MV-4-11 (cell line): ENCODE data around the gene GORASP1.

Experiments
- DNase-seq: peaks from one replicate; lab custom pipeline; 2025; lab: John Stamatoyannopoulos, UW

GORASP1 gene

GRCh38 chr3:39107388-39108199 lies at the start of gene GORASP1, which contains the start of gene TTC21A:
Gene GORASP1, minus strand, starts transcription at chr3:39107627. Its CDS starts 86 bp downstream, at chr3:39107541.
Gene TTC21A, plus strand, starts transcription at chr3:39107680. Its CDS starts 158 bp downstream, at chr3:39107838.
- DNase-seq: peak; percentile 70

GRCh38 chr3:39156421-39156820 lies 49.0 kb upstream of the GORASP1 start:
- DNase-seq: no peak

DNA sequence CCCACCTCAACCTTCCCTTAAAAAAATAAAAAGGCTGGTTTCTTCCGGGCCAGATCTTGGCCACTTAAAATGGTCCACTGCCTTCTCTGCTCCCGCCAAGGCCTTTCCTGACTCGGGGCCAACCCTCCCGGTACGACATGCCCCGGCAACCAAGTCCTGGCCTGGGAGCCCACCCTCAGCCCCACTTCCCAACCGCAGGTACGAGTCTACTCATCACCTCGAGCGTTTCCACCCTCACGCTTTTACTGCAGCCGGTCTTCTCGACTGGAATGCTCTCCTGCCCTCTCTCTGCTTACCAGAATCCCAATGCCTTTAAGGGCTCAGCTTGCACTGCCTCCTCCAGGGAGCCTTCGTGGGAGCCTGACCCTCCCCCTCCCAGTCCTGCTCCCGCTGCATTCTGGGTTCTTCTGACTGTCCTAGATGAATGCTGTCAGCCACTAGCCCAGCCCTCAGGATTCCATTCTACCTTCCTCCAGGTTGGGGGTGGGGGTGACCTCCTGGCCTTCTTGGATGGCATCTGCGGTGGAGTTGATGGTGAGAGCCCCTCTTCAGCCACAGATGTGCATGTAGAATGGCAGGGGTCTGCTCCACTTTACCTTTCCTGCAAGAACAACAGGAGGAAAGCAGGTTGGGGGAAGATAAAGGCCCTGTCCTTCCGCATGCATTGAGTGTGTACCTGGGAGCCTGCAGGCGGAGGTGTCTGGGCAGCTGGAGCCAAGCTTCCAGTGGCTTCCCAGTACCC lies 47.0 kb upstream of the GORASP1 start:
- DNase-seq: no peak

- no peak for DNase-seq
Measured at GRCh38 chr3:39153977-39154279, 46.5 kb upstream of the GORASP1 start.

DNA sequence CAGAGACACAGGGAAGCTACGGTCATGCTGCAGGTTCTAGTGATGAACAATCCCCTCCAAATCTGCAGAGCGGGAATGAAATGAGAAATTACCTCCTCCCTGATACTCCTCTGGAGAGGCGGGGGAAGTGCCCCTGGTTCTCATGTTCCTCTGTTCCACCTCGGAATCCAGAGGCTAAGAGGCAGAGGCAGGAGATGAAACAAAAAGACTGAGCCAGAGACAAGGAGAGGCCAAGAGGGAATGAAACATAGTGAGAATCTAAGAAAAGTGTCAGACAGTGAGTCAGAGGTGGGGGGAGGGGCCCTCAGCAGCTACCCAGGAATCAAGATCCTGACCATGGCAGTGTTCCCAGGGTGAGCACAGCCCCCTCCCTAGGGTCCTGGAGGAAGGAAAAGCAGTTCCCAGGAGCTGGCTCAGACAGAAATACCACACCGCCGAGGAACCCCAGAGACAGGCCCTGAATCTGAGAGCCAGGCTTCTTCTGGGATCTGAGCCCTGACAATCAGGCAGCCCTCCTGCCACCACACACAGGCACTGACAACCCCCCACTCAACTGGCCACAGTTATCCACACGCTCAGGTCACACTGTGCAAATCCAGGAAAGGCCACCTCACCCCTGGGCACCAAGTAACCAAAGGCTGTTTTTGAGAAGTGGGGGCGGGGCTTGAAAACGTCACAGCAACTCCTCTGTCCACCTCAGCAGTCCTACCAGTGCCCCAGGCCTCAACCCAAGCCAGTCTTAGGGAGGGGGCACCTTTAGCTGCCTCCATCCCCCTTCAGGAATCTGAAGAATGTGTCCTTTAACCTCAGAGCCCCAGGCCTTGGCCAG lies 43.6 kb upstream of the GORASP1 start:
- peak; percentile 15 for DNase-seq

DNA sequence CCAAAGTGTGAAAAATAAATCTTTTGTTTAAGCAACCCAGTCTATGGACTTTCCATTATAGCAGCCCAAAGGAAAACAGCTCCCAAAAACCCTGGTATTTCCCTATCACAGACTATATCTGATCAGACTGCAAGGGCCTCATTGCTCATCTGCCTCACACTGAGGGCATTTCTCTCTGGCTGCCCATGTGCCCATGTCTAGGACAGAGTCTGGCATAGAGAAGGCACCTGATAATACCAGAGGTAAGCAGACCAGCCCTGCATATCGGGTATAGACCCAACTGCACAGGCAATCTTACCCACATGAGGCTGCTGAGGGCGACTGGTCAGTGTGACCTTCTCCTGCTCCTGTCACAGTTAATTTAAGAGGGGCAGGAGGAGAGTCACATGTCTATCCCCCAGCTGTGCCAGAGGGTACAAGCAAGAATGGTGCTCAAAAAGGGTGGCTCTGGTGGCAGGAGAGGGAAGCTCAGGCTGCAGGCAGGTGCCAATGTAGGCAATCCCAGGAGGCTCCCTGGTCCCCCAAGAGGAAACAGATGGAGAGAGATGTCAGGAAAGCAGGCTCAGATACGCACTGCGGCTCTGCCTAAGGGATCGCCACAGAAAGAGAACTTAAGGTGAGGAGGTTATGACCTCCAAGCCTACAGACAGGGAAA lies 42.8 kb upstream of the GORASP1 start:
- no peak for DNase-seq

DNA sequence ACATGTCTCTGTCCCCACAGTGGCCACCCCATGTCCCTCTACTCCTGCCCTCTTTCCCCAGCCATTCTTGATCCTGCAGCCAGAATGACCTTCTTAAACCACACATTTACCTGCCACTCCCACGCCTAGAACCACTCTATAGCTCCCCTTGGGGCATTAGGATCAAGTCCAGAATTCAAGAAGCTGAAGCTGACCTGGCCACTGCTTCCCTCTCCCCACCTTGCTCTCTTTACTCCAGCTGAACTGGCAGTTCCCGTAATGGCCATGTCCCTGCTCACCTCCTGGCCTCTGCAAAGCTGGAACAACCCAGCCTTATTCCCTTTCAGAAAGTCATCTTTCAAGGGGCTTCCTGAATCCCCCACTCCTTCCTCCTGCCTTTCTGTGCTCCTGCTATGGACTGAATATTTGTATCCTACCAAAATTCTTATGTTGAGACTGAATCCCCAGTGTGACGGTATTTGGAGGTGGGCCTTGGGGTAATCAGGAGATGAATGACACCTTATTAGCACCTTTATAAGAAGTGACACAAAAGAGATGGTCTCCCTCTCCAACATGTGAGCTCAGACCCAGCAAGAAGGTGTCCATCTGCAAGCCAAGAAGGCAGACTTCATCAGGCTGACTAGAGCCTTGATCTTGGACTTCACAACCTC lies 42.2 kb upstream of the GORASP1 start:
- DNase-seq: no peak

- no peak for DNase-seq
Measured at GRCh38 chr3:39149059-39149455, 41.6 kb upstream of the GORASP1 start.

- no peak for DNase-seq
Measured at GRCh38 chr3:39148435-39149058, 41.1 kb upstream of the GORASP1 start.

GRCh38 chr3:39147711-39148434 lies 40.4 kb upstream of the GORASP1 start:
- DNase-seq: peak; percentile 55

DNA sequence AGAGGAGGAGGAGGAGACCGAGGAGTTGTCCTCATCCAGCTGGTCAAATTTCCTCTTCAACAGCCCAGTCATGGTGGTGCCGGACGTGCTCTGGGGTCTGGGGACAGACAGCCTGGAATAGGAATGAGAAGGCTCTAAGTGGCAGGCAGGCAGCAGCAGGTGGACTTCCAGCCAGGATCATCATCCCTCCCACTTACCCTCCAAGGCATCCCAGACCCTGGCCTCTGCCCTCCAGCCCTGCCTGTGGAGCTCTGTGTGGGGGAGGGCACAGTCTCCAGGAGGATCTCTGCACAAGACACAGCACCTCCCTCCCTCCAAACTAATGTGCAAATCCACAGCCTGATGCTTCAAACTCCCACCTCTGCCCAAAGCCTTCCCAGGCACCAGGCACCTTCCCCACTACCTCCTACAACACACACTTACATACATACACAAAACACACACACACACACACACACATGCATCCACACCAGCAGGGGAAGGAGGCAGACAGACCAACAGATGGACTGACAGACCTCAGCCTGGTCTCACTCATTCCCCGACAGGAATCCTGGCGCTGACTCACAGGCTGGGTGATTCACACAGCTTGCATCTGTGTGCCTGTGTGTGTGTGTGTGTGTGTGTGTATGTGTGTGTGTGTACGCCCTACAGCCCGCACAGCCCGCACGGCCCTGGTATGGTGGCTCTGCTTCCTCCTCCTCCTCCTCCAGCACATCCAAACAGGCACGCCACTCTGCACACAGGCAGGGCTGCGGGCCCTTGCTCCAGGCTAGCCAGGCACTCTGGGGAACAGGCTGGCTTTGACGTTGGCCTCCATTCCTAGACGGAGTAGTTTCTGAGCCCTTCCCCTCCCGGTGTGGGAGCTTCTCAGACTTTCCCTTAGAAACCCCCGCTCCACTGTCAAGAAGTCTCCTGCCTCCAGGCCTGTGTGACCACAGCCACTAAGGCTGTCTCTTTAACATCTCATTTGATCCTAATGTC lies 39.5 kb upstream of the GORASP1 start:
- peak; percentile 95 for DNase-seq

- DNase-seq: peak; percentile 86
Measured at GRCh38 chr3:39146083-39146501, 38.7 kb upstream of the GORASP1 start.

GRCh38 chr3:39144748-39145380 lies 37.4 kb upstream of the GORASP1 start:
- no peak for DNase-seq

- no peak for DNase-seq
Measured at GRCh38 chr3:39144095-39144747, 36.8 kb upstream of the GORASP1 start.

DNA sequence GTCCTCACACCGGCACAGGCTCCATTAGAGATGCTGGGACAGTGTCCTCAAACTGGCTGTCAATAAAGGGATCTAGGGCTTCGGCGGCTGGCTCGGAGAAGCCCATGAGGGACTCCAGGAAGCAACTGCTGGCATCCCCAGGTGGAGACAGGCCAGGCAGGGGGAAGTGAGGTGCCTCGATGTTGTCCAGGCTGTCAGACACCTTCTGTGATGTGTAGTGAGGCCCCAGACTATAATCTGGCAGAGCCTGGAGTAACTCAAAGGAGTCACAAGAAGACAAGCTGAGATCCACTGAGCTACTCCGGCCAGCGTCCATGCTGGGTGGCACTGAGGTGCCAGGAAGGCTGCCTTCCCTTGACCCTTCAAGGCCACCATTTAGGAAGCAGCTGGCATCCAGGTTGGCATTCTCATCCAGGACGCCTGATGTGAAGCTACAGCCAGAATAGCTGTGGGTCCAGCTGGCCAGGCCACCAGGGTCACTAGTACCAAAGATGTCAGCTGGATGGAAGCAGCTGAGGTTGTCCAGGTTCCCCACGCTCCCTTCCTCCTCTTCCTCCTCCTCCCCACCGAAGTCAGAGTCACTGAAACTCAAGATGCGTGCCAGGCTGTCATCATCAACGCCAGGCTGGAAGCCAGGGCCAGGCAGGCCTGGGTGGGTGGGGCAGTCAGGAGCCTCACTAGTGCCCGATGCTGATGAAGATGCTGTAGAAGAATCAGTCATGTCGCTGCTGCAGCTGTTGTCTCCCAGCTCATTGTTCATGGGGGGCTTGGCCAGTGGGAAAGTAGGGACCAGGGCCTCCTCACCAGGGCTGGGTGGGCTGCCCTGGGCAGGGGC lies 35.8 kb upstream of the GORASP1 start:
- DNase-seq: no peak

- no peak for DNase-seq
Measured at GRCh38 chr3:39142067-39142466, 34.6 kb upstream of the GORASP1 start.
